ENCODE results near the gene BAZ2B.

Gene BAZ2B

GRCh38 chr2:159375241-159375640 is 241.1 kb downstream of the BAZ2B start:
- no peaks in the 10 kb centered on the region for H4K20me1 ChIP-seq (ENCODE audit: insufficient read depth, low read length)
- DNase-seq = no peak
- no peaks in the 10 kb centered on the region for H3K79me2 ChIP-seq (ENCODE audit: low read length)
- H3K4me3 ChIP-seq (ENCODE audit: low read length) = no peak overlapping the region
- H3K4me1 ChIP-seq (ENCODE audit: low read length) = peaks cover 2% of the 10 kb centered on the region
- no peak overlapping the region for H3K27ac ChIP-seq (ENCODE audit: low read length)
- no peaks in the 10 kb centered on the region for H3K9me3 ChIP-seq (replicated peaks; ENCODE audit: insufficient read depth, low read length)
- H3K4me2 ChIP-seq (ENCODE audit: low read depth, low read length) = no peak overlapping the region
- H2AFZ ChIP-seq (ENCODE audit: low read length) = no peak overlapping the region
- no peaks in the 10 kb centered on the region for H3K27me3 ChIP-seq (replicated peaks; ENCODE audit: insufficient read depth, low read length)
- no peak for TF ChIP-seq EZH2phosphoT487 (IDR thresholded peaks at IDR 0.05; ENCODE audit: low read length)
- no peak overlapping the region for H3K9ac ChIP-seq (ENCODE audit: low read length)
- peaks cover 2% of the 10 kb centered on the region; the same call in 1 of the 2 replicates for H3K36me3 ChIP-seq (replicated peaks; ENCODE audit: insufficient read depth, low read length)
- H3F3A ChIP-seq (ENCODE audit: insufficient read depth, low read length) = no peaks in the 10 kb centered on the region
- no peaks in the 10 kb centered on the region for H3K9me2 ChIP-seq (replicated peaks; ENCODE audit: insufficient read depth, low read length)

GRCh38 chr2:159371506-159371905 is 244.8 kb downstream of the BAZ2B start:
- DNase-seq = no peak
- Histone ChIP-seq H4K20me1 (ENCODE audit: insufficient read depth, low read length) (no peaks in the 10 kb centered on the region), H2AFZ (ENCODE audit: low read length) (no peak overlapping the region), H3K27me3 (replicated peaks; ENCODE audit: insufficient read depth, low read length) (no peaks in the 10 kb centered on the region), H3K9me2 (replicated peaks; ENCODE audit: insufficient read depth, low read length) (no peaks in the 10 kb centered on the region), H3K36me3 (replicated peaks; ENCODE audit: insufficient read depth, low read length) (no peaks in the 10 kb centered on the region; the same call in 1 of the 2 replicates), H3F3A (ENCODE audit: insufficient read depth, low read length) (no peaks in the 10 kb centered on the region), H3K79me2 (ENCODE audit: low read length) (no peaks in the 10 kb centered on the region), H3K4me2 (ENCODE audit: low read depth, low read length) (no peak overlapping the region), H3K27ac (ENCODE audit: low read length) (no peak overlapping the region), H3K4me1 (ENCODE audit: low read length) (no peaks in the 10 kb centered on the region), H3K4me3 (ENCODE audit: low read length) (no peak overlapping the region), H3K9ac (ENCODE audit: low read length) (no peak overlapping the region), H3K9me3 (replicated peaks; ENCODE audit: insufficient read depth, low read length) (no peaks in the 10 kb centered on the region)
- TF ChIP-seq EZH2 (optimal IDR thresholded peaks at IDR 0.05; ENCODE audit: low read depth, low read length) (no peak), EZH2phosphoT487 (IDR thresholded peaks at IDR 0.05; ENCODE audit: low read length) (no peak), CTCF (IDR thresholded peaks at IDR 0.05; ENCODE audit: low read length) (no peak)

- H3K79me2 ChIP-seq (ENCODE audit: low read length) = no peaks in the 10 kb centered on the region
Observed at GRCh38 chr2:159366538-159366937, 249.8 kb downstream of the BAZ2B start.

More at GRCh38 chr2:159366538-159366937, 249.8 kb downstream of the BAZ2B start:
- Histone ChIP-seq H3K27ac (ENCODE audit: low read length) (no peak overlapping the region), H3K4me1 (ENCODE audit: low read length) (no peaks in the 10 kb centered on the region), H3F3A (ENCODE audit: insufficient read depth, low read length) (no peaks in the 10 kb centered on the region), H3K9me3 (replicated peaks; ENCODE audit: insufficient read depth, low read length) (no peaks in the 10 kb centered on the region), H3K4me3 (ENCODE audit: low read length) (no peak overlapping the region), H2AFZ (ENCODE audit: low read length) (no peak overlapping the region), H3K4me2 (ENCODE audit: low read depth, low read length) (no peak overlapping the region), H4K20me1 (ENCODE audit: insufficient read depth, low read length) (no peaks in the 10 kb centered on the region), H3K9me2 (replicated peaks; ENCODE audit: insufficient read depth, low read length) (no peaks in the 10 kb centered on the region), H3K36me3 (replicated peaks; ENCODE audit: insufficient read depth, low read length) (no peaks in the 10 kb centered on the region; the same call in 1 of the 2 replicates), H3K9ac (ENCODE audit: low read length) (no peak overlapping the region), H3K27me3 (replicated peaks; ENCODE audit: insufficient read depth, low read length) (no peaks in the 10 kb centered on the region)
- TF ChIP-seq EZH2 (optimal IDR thresholded peaks at IDR 0.05; ENCODE audit: low read depth, low read length) (no peak), EZH2phosphoT487 (IDR thresholded peaks at IDR 0.05; ENCODE audit: low read length) (no peak), CTCF (IDR thresholded peaks at IDR 0.05; ENCODE audit: low read length) (no peak)
- no peak for DNase-seq

Data from MM.1S (cell line).